Cerebellar nuclear complex (tissue), 1 donor: ENCODE measurements around the gene RBMS2.
A peak's percentile ranks its signal among the peaks of the same experiment; 100 is the strongest.
"Not testable (repeated sequence)": the region's sequence is repeated elsewhere in the genome, so short reads cannot be mapped to it uniquely, and the experiment has no call there.

Experiments used
- DNase-seq, 2 experiments: peaks; one replicate each; lab custom pipeline; 2025; lab: John Stamatoyannopoulos, UW

RBMS2 gene, protein sequence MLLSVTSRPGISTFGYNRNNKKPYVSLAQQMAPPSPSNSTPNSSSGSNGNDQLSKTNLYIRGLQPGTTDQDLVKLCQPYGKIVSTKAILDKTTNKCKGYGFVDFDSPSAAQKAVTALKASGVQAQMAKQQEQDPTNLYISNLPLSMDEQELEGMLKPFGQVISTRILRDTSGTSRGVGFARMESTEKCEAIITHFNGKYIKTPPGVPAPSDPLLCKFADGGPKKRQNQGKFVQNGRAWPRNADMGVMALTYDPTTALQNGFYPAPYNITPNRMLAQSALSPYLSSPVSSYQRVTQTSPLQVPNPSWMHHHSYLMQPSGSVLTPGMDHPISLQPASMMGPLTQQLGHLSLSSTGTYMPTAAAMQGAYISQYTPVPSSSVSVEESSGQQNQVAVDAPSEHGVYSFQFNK

DNA sequence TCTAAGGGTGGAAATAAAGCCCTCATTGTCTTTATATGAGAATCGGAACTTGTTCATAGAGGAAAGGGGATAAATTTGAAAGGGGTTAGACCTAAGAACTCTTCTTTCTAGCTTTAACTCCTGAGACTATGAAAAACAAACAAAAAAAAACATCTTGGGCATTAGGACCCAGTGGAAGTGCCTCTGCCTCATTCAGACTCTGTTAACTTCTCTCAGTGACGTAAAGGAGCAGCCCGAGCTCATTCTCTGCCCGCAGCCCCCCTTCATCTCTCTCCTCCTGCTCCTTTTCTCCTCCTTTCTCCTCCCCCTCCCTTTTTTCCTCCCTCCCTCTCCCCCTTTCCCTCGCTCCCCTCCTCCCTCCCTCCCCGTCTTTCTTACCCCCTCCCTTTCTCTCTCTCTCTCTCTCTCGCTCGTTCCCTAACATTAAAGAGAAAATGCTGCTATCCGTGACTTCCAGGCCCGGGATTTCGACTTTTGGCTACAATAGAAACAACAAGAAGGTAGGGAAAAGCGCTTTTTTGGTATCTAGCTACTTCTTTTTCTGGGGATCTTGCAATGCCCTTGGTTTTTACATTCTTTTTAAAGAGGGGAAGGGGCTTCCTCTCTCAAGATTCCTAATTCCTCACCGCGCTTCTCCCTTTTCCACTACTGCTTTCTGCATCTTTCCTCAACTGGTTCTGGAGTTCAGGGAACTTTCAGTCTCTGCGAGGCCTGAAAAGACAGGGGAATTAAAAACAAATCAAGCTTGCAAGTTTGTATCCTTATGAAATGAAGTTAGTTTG, at the start of gene RBMS2:
Gene RBMS2 (plus strand): TSS at position 231 of the 782 bp plus-strand sequence. CDS start 204 bp downstream, at position 435.
- peak in 1 of 2 experiments; percentile 33 for DNase-seq

DNA sequence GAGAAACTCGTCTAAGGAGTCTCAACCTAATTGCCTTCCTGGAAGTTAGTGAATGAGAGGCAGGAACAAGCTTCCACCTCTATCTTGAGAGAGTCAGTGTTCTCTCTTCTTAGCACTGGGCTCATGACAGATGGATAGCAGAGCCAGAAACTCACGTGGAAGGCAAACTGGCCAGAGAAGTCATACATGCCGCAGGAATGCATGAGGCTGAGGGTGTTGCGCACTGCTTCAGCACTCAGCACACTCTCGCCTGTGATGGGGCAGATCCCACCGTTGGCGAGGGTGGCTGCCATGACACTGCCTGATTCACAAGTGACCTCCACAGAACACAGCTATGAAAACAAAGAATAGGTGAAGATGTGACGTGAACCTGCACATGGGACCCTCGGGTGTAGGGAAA, 47.2 kb upstream of the RBMS2 start:
- no peak for DNase-seq

DNA sequence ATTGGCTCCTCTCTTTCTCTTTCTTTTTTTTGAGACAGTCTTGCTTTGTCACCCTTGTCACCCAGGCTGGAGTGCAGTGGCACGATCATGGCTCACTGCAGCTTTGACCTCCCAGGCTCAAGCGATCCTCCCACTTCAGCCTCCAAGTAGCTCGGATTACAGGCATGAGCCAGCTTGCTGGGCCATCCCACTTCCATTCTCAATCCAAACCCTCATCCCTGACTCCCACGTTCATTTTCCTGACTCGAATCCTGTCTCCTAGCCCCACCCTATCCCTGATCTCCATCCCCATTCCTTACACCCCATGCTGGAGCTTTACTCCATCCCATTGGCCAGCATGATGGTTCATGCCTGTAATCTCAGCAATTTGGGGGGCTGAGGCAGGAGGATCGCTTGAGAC, 45.5 kb upstream of the RBMS2 start:
- DNase-seq = no peak

DNA sequence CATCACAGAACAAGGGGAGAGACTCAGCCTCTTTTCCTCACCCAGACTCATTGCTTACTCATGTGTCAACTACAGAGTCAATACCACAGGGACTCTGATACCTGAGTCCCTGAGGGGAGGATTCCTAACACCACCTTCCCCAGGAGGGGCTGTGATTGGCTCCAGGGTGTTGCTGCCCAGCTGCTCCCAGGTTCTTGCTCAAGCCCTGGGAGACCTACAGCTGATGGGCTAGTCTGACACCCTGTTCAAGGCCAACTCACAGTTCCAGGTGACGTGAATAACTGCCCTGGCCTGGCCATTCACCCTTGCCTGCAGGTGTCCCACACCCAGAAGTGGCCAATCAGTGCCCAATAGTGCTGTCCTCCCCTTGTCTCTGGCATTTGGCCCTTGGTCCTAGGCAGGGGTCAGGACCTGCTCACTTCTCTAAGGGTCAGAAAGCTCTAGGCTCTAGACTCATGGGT, 44.6 kb upstream of the RBMS2 start:
- DNase-seq = no peak

DNA sequence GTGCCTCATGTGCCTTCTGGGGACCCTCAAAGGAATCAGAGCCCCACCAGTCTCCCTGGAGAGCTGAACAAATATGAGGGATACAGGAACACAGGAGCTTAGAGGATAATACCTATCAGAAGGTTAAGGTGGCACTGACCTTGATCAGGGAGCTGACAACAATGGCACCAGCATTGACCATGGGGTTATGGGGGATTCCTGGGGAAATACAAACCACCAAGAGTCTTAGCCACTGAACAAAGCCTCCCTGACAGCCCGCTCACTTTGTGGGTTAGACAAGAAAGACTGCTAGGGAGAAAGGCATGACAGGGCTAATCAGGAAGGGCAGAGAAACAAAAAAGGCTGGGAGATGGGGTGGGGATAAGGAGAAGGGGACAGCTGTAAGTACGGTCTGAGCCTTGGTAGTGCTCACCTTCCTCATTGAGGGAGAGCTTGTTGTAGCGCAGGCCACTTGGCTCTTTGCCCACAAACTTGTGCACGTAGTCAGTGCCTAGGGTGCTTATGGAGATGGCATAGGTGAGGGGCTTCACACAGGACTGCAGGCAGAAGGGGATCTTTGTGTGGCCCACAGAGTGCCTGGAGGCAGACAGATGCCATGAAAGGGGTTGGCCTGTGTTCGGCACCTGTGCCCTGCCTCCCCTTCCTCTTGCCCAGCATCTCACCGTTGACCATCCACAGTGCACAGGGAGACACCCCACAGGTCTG, 43.9 kb upstream of the RBMS2 start:
- DNase-seq = no peak

DNA sequence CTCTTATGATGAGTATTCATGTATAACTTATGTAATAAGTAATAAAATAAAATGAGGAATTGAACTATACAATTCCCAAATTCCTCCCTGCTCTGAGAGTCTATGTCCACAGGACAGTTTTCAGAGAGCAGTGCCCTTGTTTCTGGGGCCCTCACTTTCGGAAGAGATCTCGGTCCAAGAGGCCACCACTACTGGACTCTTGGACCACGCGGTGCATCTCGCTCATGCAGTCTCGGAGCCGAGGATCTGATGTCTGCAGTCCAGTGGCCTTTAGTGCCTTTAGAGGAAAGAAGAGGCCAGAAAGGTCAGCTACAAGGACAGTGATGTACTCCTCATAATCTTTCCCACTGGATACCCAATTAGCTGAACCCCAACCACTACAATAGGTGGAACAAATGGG, 42.0 kb upstream of the RBMS2 start:
- no peak for DNase-seq

DNA sequence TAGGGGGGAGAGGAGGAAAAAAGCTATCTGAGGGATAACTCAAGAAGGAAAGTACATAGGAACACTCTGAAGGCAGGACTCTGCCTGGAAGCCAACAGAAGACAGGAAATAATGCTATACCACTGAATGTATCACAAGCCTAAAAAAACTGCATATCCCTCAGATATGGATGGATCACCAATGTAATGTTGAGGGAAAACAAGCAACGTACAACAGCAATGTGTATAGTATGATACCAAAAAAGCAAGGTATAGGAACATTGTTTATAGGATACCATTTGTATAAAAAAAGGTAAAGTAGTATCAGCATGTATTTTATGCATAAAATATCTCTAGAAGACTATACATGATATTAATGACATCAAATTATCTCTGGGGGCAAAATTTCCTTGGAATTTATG, 37.1 kb upstream of the RBMS2 start:
- no peak for DNase-seq

DNA sequence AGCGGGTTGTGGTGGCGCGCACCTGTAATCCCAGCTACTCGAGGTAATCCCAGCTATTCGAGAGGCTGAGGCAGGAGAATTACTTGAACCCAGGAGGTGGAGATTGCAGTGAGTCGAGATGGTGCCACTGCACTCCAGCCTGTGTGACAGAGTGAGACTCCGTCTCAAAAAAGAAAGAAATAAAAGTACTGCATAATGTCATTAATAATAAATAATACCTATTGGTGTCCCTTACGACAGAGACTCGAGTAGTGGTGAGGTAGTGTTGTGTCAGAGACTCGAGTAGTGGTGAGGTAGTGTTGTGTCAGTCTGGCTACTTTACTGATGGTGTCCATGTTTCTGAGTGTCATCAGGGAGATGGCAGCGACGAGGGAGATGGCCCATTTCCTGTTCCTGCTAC, 34.9 kb upstream of the RBMS2 start:
- DNase-seq = no peak

DNA sequence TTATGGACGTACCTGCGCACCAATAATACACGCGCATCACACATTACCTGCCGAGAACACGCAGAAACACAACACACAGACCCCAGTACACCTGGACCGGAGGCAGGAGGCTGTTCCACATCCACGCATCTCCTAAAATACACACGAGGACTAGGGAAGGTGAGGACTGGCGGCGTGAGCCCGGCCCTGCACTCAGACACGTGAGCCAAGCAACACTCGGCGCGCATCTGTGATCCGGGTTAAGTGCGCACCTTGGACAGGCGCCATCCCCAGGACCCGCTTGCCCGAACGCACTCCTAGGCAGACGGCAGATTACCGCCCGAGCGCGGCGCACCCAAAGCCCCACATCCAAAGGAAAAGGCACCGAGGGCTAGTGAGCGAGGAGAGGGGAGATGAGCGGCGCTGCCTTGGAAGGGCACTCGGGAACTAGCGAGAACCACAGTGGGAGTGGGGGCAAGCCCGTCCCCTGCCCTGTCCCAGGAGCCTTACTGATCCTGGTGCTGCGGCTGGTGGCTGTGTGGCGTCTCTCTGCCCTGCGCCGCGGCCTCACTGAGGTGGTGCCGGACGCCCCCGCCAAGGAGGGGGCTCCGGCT, 34.1 kb upstream of the RBMS2 start:
- DNase-seq = peak in 1 of 2 experiments; percentile 14

DNA sequence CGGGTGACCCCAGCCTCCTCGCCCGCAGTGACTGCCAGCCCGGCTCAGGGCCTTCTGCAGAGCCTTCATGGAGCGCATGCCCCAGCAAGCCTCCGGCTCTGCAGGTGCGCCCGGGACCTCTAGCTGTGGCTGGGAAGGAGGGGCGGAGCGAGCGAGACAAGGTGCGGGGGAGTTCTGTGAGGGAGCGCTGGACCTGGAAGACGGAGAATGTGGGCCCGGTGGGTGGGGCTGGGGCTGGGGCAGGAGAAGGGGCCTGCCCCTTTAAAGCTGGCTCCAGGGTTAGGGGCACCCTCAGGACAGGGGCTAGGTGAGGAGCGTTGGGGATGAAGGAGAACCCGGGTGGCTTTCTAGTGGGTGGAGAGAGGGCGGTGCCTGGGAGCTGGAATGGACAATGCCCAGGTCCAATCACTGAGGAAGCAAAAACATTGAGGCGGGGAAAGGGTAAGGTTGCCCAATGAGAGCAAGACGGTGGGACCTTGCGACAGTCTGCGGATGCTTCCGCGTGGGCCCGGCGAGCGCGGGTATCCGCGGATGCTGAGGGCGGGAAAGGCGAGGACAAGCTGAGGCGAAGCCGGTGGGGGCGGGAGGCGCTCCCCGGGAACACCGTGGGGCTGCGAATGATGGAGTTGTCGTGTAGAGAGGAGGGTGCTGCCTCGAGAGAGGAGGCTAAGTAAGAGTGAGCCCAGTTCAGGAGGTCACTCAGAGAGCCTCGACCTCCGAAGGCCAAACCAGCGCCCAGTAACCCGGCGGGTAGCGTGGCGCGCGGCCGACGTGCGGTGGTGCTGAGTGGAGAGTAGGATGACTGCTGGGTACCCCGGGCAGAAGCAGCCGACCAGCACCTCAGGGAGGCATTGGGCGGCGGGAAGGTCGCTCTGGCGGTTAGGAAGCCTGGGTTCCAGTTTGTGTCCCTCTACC, 33.3 kb upstream of the RBMS2 start, which contains the start of gene GLS2:
Gene GLS2 (minus strand): TSS at position 121 of the 915 bp plus-strand sequence. CDS start 43 bp downstream, at position 78.
- peak; percentile 73 to 80 for DNase-seq

DNA sequence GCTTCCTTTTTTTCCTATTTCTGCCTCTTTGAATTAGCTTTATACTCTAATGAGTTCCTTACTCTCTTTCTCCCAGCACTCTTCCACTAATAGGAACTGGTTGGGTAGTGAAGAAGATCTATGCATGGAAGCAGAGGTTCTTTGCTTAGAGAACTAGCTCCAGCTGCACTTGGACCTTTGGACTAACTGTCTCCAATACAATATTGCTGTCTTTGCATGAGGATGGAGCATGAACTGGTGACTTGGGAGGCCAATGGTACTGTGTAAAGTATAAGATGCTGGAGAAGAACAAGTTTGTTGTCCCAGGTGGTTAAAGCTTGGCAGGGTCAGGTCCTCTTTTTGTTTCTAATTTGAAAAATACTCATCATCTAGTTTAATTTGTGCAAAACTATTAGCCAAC, 31.3 kb upstream of the RBMS2 start:
- no peak for DNase-seq

DNA sequence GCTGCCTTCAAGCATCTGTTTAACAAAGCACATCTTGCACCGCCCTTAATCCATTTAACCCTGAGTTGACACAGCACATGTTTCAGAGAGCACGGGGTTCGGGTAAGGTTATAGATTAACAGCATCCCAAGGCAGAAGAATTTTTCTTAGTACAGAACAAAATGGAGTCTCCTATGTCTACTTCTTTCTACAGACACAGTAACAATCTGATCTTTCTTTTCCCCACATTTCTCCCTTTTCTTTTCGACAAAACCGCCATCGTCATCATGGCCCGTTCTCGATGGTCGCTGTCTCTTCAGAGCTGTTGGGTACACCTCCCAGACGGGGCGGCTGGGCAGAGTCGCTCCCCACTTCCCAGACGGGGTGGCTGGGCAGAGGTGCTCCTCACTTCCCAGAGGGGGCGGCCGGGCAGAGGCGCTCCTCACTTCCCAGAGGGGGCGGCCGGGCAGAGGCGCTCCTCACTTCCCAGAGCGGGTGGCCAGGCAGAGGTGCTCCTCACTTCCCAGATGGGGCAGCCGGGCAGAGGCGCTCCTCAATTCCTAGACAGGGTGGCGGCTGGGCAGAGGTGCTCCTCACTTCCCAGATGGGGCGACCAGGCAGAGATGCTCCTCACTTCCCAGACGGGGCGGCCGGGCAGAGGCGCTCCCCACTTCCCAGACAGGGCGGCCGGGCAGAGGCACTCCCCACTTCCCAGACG, 28.1 kb upstream of the RBMS2 start:
- not testable (repeated sequence) for DNase-seq

DNA sequence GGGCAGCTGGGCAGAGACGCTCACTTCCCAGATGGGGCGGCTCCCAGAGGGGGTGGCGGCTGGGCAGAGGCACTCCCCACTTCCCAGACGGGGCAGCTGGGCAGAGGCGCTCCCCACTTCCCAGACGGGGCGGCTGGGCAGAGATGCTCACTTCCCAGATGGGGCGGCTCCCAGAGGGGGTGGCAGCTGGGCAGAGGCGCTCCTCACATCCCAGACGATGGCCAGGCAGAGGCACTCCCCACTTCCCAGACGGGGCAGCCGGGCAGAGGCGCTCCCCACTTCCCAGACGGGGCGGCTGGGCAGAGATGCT, 27.6 kb upstream of the RBMS2 start:
- not testable (repeated sequence) for DNase-seq

DNA sequence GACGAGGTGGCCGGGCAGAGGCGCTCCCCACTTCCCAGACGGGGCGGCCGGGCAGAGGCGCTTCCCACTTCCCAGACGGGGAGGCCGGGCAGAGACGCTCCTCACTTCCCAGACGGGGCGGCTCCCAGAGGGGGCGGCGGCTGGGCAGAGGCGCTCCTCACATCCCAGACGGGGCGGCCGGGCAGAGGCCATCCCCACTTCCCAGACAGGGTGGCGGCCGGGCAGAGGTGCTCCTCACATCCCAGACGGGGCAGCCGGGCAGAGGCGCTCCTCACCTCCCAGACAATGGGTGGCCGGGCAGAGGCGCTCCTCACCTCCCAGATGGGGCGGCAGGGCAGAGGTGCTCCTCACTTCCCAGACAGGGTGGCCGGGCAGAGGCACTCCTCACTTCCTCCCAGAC, 27.1 kb upstream of the RBMS2 start:
- DNase-seq = not testable (repeated sequence)

DNA sequence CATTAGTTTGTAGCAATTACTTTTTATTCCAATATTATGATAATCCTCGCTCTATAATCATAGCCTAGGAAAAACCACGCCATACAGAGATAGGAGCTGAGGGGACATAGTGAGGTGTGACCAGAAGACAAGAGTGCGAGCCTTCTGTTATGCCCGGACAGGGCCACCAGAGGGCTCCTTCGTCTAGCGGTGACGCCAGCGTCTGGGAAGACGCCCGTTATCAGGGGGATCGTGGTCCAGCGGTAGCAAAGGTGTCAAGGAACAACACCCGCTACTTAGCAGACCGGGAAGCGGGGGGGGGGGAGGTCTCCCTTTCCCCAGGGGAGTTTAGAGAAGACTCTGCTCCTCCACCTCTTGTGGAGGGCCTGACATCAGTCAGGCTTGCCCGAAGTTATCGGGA, 24.9 kb upstream of the RBMS2 start:
- not testable (repeated sequence) for DNase-seq

DNA sequence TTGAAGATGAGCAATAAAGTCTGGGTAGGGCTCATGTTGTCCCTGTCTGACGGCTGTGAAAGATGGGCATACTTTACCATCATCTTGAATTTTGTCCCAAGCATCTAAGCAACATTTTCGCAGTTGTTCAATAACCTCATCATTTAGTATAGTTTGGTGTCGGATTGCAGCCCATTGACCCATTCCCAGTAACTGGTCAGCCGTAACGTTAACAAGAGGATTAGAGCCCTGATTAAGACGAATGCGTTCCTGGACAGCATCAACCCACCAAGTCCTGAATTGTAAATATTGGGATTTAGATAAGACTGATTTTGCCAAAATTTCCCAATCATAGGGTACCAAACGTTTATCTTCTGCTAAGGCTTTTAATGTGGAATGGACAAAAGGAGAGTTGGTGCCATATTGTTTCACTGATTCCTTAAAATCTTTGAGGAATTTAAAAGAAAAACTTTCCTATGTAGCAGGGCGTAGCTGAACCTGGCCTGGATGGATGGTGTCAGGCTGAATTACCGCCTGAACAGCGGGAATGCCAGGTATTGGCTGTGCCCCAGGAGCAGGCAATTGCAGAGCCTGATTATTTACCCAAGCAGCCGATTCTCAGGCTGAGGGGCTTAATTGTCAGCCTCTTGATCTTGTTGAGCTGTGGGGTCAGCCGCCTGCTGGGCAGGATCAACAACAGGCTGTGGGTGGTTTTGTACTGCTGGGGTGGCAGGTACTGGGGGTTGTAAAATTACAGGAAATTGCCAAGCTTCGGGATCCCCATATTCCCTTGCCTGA, 23.3 kb upstream of the RBMS2 start:
- not testable (repeated sequence) for DNase-seq

DNA sequence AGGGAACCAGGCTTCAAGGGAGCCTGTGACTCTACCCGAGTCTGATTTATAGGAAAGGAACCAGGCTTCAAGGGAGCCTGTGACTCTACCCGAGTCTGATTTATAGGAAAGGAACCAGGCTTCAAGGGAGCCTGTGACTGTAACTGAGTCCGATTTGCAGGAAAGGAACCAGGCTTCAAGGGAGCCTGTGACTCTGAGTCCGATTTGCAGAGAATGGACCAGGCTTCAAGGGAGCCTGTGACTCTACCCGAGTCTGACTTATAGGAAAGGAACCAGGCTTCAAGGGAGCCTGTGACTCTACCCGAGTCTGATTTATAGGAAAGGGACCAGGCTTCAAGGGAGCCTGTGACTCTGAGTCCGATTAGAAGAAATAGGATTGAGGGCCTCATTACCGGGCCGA, 22.2 kb upstream of the RBMS2 start:
- not testable (repeated sequence) for DNase-seq

DNA sequence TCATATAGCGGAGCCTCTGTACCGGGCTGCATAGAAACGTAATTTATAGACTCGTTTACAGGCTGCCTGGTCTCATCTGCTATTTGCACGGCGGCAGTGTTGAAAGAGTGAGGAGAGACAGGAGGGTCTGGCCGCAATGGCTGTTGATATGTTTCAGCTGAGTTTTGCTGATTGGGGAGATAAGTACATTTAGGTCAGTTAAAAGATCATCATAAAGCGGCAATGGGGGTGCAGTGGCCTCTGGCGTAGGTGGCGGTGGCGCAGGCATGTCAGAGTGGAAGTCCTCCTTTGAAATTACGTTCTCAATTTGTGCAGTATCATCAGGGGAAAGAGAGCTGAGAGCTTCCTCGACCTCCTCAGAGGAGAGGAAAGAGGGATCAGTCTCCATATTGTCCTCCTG, 21.7 kb upstream of the RBMS2 start:
- not testable (repeated sequence) for DNase-seq

DNA sequence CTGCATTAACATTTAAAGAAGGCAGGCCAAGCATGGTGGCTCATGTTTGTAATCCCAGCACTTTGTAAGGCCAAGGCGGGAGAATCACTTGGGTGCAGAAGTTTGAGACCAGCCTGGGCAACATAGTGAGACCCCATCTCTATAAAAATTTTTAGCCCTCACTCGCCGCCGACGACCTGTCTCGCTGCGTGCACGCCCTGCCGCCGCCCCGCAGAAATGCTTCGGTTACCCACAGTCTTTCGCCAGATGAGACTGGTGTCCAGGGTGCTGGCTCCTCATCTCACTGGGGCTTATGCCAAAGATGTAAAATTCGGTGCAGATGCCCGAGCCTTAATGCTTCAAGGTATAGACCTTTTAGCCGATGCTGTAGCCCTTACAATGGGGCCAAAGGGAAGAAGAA, 10.8 kb upstream of the RBMS2 start:
- no peak for DNase-seq

DNA sequence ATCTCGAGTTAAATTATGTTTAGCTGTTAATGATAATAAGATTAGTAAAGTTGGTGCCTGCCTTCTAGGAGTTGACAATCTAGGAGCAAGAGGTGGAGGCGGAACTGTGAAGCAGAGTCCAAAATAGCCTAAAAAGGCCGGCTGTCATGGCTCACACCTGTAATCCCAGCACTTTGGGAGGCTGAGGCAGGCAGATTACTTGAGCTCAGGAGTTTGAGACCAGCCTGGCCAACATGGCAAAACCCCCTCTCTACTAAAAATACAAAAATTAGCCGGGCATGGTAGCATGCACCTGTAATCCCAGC, 7.7 kb upstream of the RBMS2 start:
- not testable (repeated sequence) for DNase-seq
